AG04450 (cell line): ENCODE results near the gene GAL3ST3. TPM values are rescaled to one million over a fixed set of nuclear protein-coding genes. Genes with fewer than 3 reads are reported as not detected.

Experiments
- CTCF ChIA-PET: fragments of 300-600, 350-600 bp; formaldehyde crosslinking; extraction: SDS; loops from one replicate; lab custom pipeline; 2022; ENCODE audit warnings: antibody characterized with exemption, inconsistent platforms; lab: Charles Lee
- POLR2A ChIA-PET: fragments of 350-600 bp; formaldehyde crosslinking; extraction: SDS; loops from one replicate; lab custom pipeline; 2021; ENCODE audit warnings: antibody characterized with exemption, inconsistent platforms; lab: Yijun Ruan, JAX
- DNase-seq: peaks from one replicate; pipeline ENCODE4 v3.0.0-alpha.2; 2011; ENCODE audit warnings: low read depth, low spot score
- H3K27ac ChIP-seq: one replicate; pipeline ENCODE4 v1.5.1; 2012; ENCODE audit warnings: low read depth, low read length, control low read depth
- H3K27me3 ChIP-seq: one replicate; pipeline ENCODE4 v1.6.0; 2012; ENCODE audit warnings: low read length; ENCODE audit not compliant: control insufficient read depth, insufficient read depth
- H3K4me3 ChIP-seq: 2 replicates; pipeline ENCODE4 v1.5.1; 2011; ENCODE audit warnings: mild to moderate bottlenecking, low read depth, low read length, control low read depth
- H3K9me3 ChIP-seq: 2 replicates; pipeline ENCODE4 v1.5.1; 2012; ENCODE audit warnings: low read length; ENCODE audit not compliant: control insufficient read depth, insufficient read depth
- polyA plus RNA-seq: library from polyadenylated mRNA; depleted of rRNA; stranded (reverse); fragments of >200 nt; gene quantifications from 2 replicates; pipeline ENCODE4 v1.2.3, GENCODE V29; 2011
- TF ChIP-seq, protein P1 (sequence below): IDR thresholded peaks from 2 replicates; pipeline ENCODE4 v1.5.1; 2011; ENCODE audit warnings: low read depth, low read length, control low read depth, inconsistent platforms

The GAL3ST3 gene
- polyA plus RNA-seq, 1 experiment = 0.11 TPM

DNA sequence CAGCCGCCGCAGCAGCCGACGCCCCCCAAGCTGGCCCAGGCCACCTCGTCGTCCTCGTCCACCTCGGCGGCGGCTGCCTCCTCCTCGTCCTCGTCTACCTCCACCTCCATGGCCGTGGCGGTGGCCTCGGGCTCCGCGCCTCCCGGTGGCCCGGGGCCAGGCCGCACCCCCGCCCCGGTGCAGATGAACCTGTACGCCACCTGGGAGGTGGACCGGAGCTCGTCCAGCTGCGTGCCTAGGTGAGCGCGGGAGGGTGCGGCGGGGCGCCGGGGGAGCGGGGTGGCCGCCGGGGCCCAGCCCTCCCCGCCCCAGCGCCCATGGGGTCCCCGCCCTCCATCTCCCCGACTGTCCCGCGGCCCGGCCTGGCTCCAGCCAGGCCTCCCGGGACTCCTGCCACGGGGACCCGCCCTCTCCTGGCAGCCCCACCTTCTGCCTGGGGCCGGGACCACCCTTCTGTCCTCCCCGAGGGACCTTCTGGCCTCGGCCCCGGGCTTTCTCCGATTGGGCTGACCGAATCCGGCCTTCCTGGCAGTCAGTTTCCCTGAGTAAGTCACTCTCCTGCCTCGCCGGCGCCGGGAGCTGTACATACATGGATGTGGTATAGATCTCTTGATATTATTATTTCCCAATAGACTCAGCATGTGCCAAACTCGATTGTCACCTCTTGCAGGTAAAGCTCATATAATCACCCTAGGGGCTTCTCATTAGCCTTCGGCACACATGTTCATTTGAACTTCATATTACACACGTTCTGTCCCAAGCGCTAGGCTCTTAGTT is 21.8 kb upstream of the GAL3ST3 start:
- peak overlapping the region; percentile 39 for H3K27ac ChIP-seq

DNA sequence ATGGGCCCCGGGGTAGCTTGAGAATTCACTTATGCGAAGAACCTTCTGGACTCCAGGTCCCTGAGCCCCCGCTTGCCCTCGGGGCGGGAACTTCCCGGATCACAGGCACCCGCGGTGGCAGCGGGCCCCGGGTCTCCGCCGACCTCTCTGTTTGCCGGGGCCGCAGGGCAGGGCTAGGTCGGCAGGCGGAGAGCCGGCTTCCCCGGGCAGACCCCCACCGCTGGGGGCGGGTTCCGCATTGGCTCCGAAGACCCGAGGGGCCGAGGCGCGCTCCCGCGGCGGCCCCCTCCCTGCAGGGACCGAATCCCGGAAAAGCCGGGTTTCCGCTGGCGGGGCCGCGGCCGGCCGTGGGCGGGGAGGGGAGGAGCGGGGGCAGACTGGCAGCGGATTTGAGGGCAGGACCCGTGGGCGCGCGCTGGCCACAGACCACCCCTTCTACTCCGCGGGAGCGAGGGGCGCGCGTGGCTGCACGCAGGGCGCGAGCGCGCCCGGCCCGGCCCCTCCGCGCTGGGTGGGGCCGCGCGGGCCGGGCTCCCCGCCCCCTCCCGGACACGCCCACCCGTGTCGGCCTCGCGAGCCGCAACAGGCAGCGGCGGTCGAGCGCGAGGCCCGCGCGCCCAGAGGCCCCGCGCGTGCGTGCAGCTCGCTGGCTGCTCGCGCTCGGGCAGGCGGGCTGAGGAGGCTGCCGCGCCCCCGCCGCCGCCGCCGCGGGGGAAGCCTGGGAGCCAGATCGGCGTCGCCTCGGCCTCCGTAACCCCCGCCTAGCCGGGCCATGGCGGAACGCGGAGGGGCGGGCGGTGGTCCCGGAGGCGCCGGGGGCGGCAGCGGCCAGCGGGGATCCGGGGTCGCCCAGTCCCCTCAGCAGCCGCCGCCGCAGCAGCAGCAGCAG is 21.0 kb upstream of the GAL3ST3 start, which contains the start of gene PACS1:
Gene PACS1 (plus strand): TSS at position 558 of the 889 bp plus-strand sequence. CDS start 215 bp downstream, at position 773.
- DNase-seq = peak; percentile 56
- POLR2A ChIA-PET = interaction anchor here (0.6 to 3.0 kb wide), 3 partner anchors 11 to 168 kb away, joined by 3 to 12 read pairs (median 6); partner anchors contain the start of gene SF3B2
- Histone ChIP-seq H3K4me3 (peak within 1 kb of the TSS; percentile 76), H3K27me3 (no peaks in the 10 kb centered on the region), H3K9me3 (no peaks in the 10 kb centered on the region), H3K27ac (peak within 1 kb of the TSS; percentile 90)
- TF ChIP-seq, protein P1, sequence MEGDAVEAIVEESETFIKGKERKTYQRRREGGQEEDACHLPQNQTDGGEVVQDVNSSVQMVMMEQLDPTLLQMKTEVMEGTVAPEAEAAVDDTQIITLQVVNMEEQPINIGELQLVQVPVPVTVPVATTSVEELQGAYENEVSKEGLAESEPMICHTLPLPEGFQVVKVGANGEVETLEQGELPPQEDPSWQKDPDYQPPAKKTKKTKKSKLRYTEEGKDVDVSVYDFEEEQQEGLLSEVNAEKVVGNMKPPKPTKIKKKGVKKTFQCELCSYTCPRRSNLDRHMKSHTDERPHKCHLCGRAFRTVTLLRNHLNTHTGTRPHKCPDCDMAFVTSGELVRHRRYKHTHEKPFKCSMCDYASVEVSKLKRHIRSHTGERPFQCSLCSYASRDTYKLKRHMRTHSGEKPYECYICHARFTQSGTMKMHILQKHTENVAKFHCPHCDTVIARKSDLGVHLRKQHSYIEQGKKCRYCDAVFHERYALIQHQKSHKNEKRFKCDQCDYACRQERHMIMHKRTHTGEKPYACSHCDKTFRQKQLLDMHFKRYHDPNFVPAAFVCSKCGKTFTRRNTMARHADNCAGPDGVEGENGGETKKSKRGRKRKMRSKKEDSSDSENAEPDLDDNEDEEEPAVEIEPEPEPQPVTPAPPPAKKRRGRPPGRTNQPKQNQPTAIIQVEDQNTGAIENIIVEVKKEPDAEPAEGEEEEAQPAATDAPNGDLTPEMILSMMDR = no peak
- CTCF ChIA-PET = interaction anchor here (0.6 to 5.3 kb wide), 5 partner anchors 16 to 248 kb away, joined by 3 to 103 read pairs (median 4); partner anchors contain the start of gene SF3B2

More for the DNA sequence above, 21.8 kb upstream of the GAL3ST3 start:
- CTCF ChIA-PET = interaction anchor here (0.8 to 1.5 kb wide), 3 partner anchors 26 to 188 kb away, joined by 3 read pairs; no protein-coding TSS in a partner anchor
- DNase-seq = no peak
- no peaks in the 10 kb centered on the region for H3K27me3 ChIP-seq
- no peaks in the 10 kb centered on the region for H3K9me3 ChIP-seq
- TF ChIP-seq, protein P1 = no peak
- H3K4me3 ChIP-seq = peak overlapping the region; percentile 76
- POLR2A ChIA-PET = interaction anchor here (0.6 to 3.0 kb wide), 6 partner anchors 9 to 167 kb away, joined by 3 to 12 read pairs (median 6); partner anchors contain the start of gene SF3B2

DNA sequence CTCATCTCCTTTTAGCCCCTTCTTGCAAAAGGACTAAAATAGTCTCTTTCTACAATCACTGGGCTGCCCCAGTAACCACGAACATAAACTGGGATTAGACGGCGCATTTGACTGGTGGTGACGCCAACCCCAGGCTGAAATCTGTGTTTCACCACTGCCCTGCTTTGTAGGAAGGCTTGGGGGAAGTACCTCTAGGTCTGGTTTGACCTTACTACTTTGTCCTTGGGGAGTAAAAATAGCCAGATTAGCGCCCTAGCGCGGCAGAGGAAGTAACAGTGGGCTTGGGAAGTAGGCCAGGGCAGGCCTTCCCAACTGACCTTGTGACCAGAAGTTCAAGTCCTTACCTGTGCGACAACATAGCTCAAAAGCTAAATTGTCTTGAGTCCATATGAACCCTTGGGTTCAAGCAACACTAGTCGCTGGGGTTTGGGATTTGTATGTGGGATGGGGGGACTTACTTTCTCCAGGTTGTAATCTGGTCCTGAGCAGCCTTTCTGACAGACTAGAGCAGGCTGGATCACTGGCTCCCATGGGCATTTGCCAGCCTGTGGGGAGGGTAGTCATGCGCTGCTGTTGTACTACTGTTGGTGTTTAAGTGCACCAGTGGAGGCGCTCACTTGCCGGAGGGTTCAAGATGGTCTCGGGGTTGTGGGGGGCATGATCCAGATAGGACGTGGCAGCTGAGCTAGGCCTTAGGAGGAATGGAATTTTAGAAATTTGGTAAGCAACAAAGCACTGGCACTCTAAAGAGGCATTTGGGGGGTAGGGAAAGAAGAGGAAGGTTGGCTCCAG is 20.2 kb upstream of the GAL3ST3 start:
- Histone ChIP-seq H3K4me3 (peak overlapping the region; percentile 48), H3K27ac (peak overlapping the region; percentile 90), H3K27me3 (no peaks in the 10 kb centered on the region), H3K9me3 (no peaks in the 10 kb centered on the region)
- TF ChIP-seq, protein P1 = peak; percentile 9; the same call in 1 of the 2 replicates
- ChIA-PET POLR2A (interaction anchor here (0.9 to 3.0 kb wide), 3 partner anchors 12 to 67 kb away, joined by 3 to 12 read pairs (median 3); partner anchors contain the start of genes BANF1, EIF1AD and SF3B2), CTCF (interaction anchor here (0.5 to 5.3 kb wide), 36 partner anchors 8 to 810 kb away, joined by 3 to 103 read pairs (median 4); partner anchors contain the start of genes CCDC85B and SF3B2)
- DNase-seq = no peak

DNA sequence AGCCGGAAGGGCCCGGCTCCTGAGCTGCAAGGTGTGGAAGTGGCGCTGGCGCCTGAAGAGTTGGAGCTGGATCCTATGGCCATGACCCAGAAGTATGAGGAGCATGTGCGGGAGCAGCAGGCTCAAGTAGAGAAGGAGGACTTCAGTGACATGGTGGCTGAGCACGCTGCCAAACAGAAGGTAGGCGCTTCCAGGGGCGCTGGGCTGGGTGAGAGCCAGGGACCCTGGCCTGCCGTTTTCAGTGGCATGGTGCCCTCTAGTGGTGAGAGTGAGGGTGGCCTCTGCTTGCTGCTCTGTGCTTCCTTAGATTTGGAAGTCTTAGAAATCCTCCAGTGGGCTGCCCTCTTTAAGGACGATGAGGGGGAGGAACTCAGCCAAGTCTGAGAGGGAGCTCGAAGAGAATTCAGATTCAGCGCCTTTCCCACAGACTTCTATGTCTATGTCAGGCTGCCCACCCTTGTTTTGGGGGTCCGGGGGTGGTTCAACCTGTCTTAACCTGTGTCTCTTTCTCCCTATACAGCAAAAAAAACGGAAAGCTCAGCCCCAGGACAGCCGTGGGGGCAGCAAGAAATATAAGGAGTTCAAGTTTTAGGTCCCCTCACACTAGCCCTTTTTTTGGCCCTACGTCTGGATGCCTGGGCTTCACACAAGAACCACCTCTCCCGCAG is 19.3 kb upstream of the GAL3ST3 start:
- Histone ChIP-seq H3K27me3 (no peaks in the 10 kb centered on the region), H3K4me3 (no peak overlapping the region), H3K27ac (peak overlapping the region; percentile 59), H3K9me3 (no peaks in the 10 kb centered on the region)
- ChIA-PET POLR2A (interaction anchor here (0.9 to 3.0 kb wide), 2 partner anchors 17 to 66 kb away, joined by 3 to 12 read pairs; partner anchors contain the start of genes BANF1, EIF1AD and SF3B2), CTCF (interaction anchor here (0.5 to 5.3 kb wide), 46 partner anchors 9 to 809 kb away, joined by 3 to 103 read pairs (median 4); partner anchors contain the start of genes CCDC85B and SF3B2)
- peak; percentile 36 for DNase-seq
- TF ChIP-seq, protein P1 = peak; percentile 85
